GM12878 (cell line): Measurements from ENCODE around the gene TRPM1. TPM values are rescaled to one million over a fixed set of nuclear protein-coding genes. Genes with fewer than 3 reads are reported as not detected.
A peak's percentile ranks its signal among the peaks of the same experiment; 100 is the strongest.

Source experiments
- CBFB ChIP-seq: IDR thresholded peaks from 2 replicates; pipeline ENCODE4 v1.6.1; 2016; ENCODE audit warnings: antibody characterized with exemption, low read depth
- CREB1 ChIP-seq: IDR thresholded peaks from 2 replicates; pipeline ENCODE4 v1.6.1; 2012; ENCODE audit warnings: low read depth, mild to moderate bottlenecking, inconsistent platforms
- HCFC1 ChIP-seq: fragments of 150-350 bp; IDR thresholded peaks from 2 replicates; pipeline ENCODE4 v1.6.1; 2014; ENCODE audit warnings: low read length
- HDAC2 ChIP-seq: fragments of 200-600 bp; sonication (generic); IDR thresholded peaks from 2 replicates; pipeline ENCODE4 v1.6.1; 2017
- HDGF ChIP-seq: fragments of 450-650 bp; IDR thresholded peaks from 2 replicates; pipeline ENCODE4 v1.6.1; 2016; ENCODE audit warnings: antibody characterized with exemption
- PAX5 ChIP-seq: IDR thresholded peaks from 2 replicates; pipeline ENCODE4 v1.6.1; 2011; ENCODE audit warnings: low read depth, low read length, borderline replicate concordance
- PML ChIP-seq: IDR thresholded peaks from 2 replicates; pipeline ENCODE4 v1.6.1; 2012; ENCODE audit warnings: low read length, inconsistent platforms
- POU2F2 ChIP-seq: IDR thresholded peaks from 3 replicates; pipeline ENCODE4 v1.6.1; 2011; ENCODE audit warnings: low read depth, mild to moderate bottlenecking, low read length, borderline replicate concordance
- RAD21 ChIP-seq: IDR thresholded peaks from 2 replicates; pipeline ENCODE4 v1.6.1; 2011; ENCODE audit warnings: mild to moderate bottlenecking, low read depth, low read length, moderate library complexity; ENCODE audit not compliant: insufficient read depth
- RELA ChIP-seq: fragments of 450-650 bp; IDR thresholded peaks from 2 replicates; pipeline ENCODE4 v1.8.0; 2014; ENCODE audit warnings: borderline replicate concordance; ENCODE audit not compliant: partially characterized antibody
- SIN3A ChIP-seq: IDR thresholded peaks from 2 replicates; pipeline ENCODE4 v1.6.1; 2012; ENCODE audit warnings: low read depth, low read length, improper control_type of control experiment
- TCF7 ChIP-seq: IDR thresholded peaks from 2 replicates; pipeline ENCODE4 v1.6.1; 2014; ENCODE audit warnings: antibody characterized with exemption, borderline replicate concordance
- YBX1 ChIP-seq: fragments of 450-650 bp; IDR thresholded peaks from 2 replicates; pipeline ENCODE4 v1.6.1; 2016; ENCODE audit warnings: antibody characterized with exemption
- ZNF384 ChIP-seq: IDR thresholded peaks from 2 replicates; pipeline ENCODE4 v1.6.1; 2012; ENCODE audit warnings: low read depth, mild to moderate bottlenecking, low read length, improper control_type of control experiment, borderline replicate concordance
- polyA plus RNA-seq, 11 experiments: library from polyadenylated mRNA; depleted of rRNA in 4 of 11; unstranded in 6 of 11; stranded (reverse) in 5 of 11; fragments of >200 nt; fragmentation: Nextera tagmentation in 4 of 11; fragmentation: Illumina TruSeq in 1 of 11; extraction: Ambion mirVana in 4 of 11; extraction: Trizol in 1 of 11; gene quantifications; 1 replicate in 1 of 11; 2 replicates in 10 of 11; pipeline versions ENCODE4 v1.2.1 to v1.2.3, GENCODE V29; 2011 to 2016; ENCODE audit warnings: inconsistent platforms in 2 of 11, missing spikeins in 2 of 11, low read depth in 1 of 11
- total RNA-seq, 4 experiments: library from RNA; depleted of rRNA in 3 of 4; stranded (reverse); fragments of >200 nt in 3 of 4; fragmentation: Illumina TruSeq in 1 of 4; extraction: Trizol in 1 of 4; gene quantifications; 2 replicates each; pipeline versions ENCODE4 v1.2.1 to v1.2.3, GENCODE V29; 2013 to 2021
- TF ChIP-seq, protein P1 (sequence below): fragments of 450-650 bp; IDR thresholded peaks from 2 replicates; pipeline ENCODE4 v1.6.1; 2017; ENCODE audit warnings: low read depth, mild to moderate bottlenecking, moderate library complexity
- TF ChIP-seq, protein P2 (sequence below): fragments of 450-650 bp; IDR thresholded peaks from 2 replicates; pipeline ENCODE4 v1.6.1; 2017; ENCODE audit warnings: mild to moderate bottlenecking, low read depth, inconsistent platforms; ENCODE audit not compliant: poor library complexity, severe bottlenecking
- TF ChIP-seq, protein P3 (sequence below): fragments of 450-650 bp; IDR thresholded peaks from 2 replicates; pipeline ENCODE4 v1.6.1; 2016; ENCODE audit warnings: mild to moderate bottlenecking
- TF ChIP-seq, protein P4 (sequence below): IDR thresholded peaks from 2 replicates; pipeline ENCODE4 v1.6.1; 2011; ENCODE audit warnings: low read depth, low read length, improper control_type of control experiment, borderline replicate concordance
- TF ChIP-seq, protein P5 (sequence below): IDR thresholded peaks from 2 replicates; pipeline ENCODE4 v1.6.1; 2011; ENCODE audit warnings: borderline replicate concordance, low read depth, mild to moderate bottlenecking, moderate library complexity, low read length; ENCODE audit not compliant: insufficient read depth, poor library complexity, severe bottlenecking
- TF ChIP-seq, protein P6 (sequence below): IDR thresholded peaks from 2 replicates; pipeline ENCODE4 v1.6.1; 2012; ENCODE audit warnings: low read depth, low read length, improper control_type of control experiment

Gene TRPM1
- total and polyA plus RNA-seq, 10 of the 15 experiments (the other 5 are each of a cell fraction or from before 2014, with no cell fraction given), result 0.01 to 0.10 (median 0.05) TPM; not detected in 4

DNA sequence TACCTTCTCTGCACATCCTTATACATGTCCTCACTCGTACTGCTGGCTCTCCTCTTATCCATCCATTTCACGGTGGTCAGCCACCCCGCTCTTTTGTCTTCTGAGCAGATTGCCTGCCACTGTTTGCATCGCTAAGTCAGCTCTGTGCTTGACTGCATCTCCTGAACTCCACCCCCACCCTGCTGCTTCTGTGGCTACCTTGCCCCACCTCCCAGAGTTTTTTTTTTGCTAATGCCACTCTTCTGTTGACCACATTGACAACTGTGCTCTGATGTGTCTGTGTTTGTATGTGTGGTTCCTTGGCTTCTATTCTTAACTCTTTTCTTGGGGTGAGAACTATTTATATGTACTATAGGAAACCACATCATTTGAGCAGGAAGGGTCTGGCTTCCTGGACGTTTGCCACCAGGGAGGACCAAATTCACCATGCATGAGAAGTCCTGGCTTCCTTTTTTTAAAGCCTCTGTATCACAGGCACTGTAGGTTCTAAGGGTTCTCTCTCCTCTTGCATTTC is 97.2 kb downstream of the TRPM1 start (continued):
- TF ChIP-seq, protein P1, sequence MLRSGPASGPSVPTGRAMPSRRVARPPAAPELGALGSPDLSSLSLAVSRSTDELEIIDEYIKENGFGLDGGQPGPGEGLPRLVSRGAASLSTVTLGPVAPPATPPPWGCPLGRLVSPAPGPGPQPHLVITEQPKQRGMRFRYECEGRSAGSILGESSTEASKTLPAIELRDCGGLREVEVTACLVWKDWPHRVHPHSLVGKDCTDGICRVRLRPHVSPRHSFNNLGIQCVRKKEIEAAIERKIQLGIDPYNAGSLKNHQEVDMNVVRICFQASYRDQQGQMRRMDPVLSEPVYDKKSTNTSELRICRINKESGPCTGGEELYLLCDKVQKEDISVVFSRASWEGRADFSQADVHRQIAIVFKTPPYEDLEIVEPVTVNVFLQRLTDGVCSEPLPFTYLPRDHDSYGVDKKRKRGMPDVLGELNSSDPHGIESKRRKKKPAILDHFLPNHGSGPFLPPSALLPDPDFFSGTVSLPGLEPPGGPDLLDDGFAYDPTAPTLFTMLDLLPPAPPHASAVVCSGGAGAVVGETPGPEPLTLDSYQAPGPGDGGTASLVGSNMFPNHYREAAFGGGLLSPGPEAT, result peak; percentile 79; the same call in 1 of the 2 replicates
- TF ChIP-seq, protein P2, sequence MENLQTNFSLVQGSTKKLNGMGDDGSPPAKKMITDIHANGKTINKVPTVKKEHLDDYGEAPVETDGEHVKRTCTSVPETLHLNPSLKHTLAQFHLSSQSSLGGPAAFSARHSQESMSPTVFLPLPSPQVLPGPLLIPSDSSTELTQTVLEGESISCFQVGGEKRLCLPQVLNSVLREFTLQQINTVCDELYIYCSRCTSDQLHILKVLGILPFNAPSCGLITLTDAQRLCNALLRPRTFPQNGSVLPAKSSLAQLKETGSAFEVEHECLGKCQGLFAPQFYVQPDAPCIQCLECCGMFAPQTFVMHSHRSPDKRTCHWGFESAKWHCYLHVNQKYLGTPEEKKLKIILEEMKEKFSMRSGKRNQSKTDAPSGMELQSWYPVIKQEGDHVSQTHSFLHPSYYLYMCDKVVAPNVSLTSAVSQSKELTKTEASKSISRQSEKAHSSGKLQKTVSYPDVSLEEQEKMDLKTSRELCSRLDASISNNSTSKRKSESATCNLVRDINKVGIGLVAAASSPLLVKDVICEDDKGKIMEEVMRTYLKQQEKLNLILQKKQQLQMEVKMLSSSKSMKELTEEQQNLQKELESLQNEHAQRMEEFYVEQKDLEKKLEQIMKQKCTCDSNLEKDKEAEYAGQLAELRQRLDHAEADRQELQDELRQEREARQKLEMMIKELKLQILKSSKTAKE, result peak; percentile 94
- TF ChIP-seq PAX5, result peak; percentile 86
- TF ChIP-seq HDGF, result 0 out of 2 replicates have a peak, but pooled peaks have one; percentile 26
- TF ChIP-seq SIN3A, result no peak
- TF ChIP-seq TCF7, result peak; percentile 84
- TF ChIP-seq CBFB, result peak; percentile 96
- TF ChIP-seq, protein P3, sequence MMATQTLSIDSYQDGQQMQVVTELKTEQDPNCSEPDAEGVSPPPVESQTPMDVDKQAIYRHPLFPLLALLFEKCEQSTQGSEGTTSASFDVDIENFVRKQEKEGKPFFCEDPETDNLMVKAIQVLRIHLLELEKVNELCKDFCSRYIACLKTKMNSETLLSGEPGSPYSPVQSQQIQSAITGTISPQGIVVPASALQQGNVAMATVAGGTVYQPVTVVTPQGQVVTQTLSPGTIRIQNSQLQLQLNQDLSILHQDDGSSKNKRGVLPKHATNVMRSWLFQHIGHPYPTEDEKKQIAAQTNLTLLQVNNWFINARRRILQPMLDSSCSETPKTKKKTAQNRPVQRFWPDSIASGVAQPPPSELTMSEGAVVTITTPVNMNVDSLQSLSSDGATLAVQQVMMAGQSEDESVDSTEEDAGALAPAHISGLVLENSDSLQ, result peak; percentile 90
- no peak for TF ChIP-seq HDAC2
- no peak for TF ChIP-seq RELA
- TF ChIP-seq PML, result peak; percentile 83
- 0 out of 2 replicates have a peak, but pooled peaks have one; percentile 15 for TF ChIP-seq RAD21
- no peak for TF ChIP-seq YBX1
- TF ChIP-seq, protein P4, sequence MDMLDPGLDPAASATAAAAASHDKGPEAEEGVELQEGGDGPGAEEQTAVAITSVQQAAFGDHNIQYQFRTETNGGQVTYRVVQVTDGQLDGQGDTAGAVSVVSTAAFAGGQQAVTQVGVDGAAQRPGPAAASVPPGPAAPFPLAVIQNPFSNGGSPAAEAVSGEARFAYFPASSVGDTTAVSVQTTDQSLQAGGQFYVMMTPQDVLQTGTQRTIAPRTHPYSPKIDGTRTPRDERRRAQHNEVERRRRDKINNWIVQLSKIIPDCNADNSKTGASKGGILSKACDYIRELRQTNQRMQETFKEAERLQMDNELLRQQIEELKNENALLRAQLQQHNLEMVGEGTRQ, result no peak
- TF ChIP-seq, protein P5, sequence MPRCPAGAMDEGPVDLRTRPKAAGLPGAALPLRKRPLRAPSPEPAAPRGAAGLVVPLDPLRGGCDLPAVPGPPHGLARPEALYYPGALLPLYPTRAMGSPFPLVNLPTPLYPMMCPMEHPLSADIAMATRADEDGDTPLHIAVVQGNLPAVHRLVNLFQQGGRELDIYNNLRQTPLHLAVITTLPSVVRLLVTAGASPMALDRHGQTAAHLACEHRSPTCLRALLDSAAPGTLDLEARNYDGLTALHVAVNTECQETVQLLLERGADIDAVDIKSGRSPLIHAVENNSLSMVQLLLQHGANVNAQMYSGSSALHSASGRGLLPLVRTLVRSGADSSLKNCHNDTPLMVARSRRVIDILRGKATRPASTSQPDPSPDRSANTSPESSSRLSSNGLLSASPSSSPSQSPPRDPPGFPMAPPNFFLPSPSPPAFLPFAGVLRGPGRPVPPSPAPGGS, result peak; percentile 84
- no peak for TF ChIP-seq HCFC1
- TF ChIP-seq ZNF384, result peak; percentile 97
- peak; percentile 66 for TF ChIP-seq CREB1
- TF ChIP-seq, protein P6, sequence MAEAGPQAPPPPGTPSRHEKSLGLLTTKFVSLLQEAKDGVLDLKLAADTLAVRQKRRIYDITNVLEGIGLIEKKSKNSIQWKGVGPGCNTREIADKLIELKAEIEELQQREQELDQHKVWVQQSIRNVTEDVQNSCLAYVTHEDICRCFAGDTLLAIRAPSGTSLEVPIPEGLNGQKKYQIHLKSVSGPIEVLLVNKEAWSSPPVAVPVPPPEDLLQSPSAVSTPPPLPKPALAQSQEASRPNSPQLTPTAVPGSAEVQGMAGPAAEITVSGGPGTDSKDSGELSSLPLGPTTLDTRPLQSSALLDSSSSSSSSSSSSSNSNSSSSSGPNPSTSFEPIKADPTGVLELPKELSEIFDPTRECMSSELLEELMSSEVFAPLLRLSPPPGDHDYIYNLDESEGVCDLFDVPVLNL, result no peak
- TF ChIP-seq POU2F2, result peak; percentile 82; the same call in 2 of the 3 replicates
